Neuron (in vitro differentiated cells): ENCODE results near the gene FAM216B.
"Not testable (repeated sequence)": the region's sequence is repeated elsewhere in the genome, so short reads cannot be mapped to it uniquely, and the experiment has no call there.

Experiments
- H2AFZ ChIP-seq: one replicate; pipeline ENCODE4 v1.6.1; 2013; ENCODE audit warnings: low read depth, mild to moderate bottlenecking, inconsistent platforms, low read length, moderate library complexity
- H3K27me3 ChIP-seq: one replicate; pipeline ENCODE4 v1.6.1; 2013; ENCODE audit warnings: low read length; ENCODE audit not compliant: insufficient read depth
- H3K36me3 ChIP-seq: one replicate; pipeline ENCODE4 v1.6.1; 2013; ENCODE audit warnings: low read length; ENCODE audit not compliant: insufficient read depth
- H3K4me1 ChIP-seq: one replicate; pipeline ENCODE4 v1.6.1; 2013; ENCODE audit warnings: low read length; ENCODE audit not compliant: insufficient read depth
- H3K4me3 ChIP-seq: 2 replicates; pipeline ENCODE4 v1.5.1; 2013; ENCODE audit warnings: mild to moderate bottlenecking, low read length, moderate library complexity
- H3K9me3 ChIP-seq: one replicate; pipeline ENCODE4 v1.6.1; 2013; ENCODE audit warnings: low read length

The FAM216B gene

GRCh38 chr13:42757678-42758420, 23.5 kb upstream of the FAM216B start:
- H3K4me1 ChIP-seq: no peaks in the 10 kb centered on the region

GRCh38 chr13:42758515-42758914, 22.9 kb upstream of the FAM216B start:
- no peaks in the 10 kb centered on the region for H3K27me3 ChIP-seq
- H2AFZ ChIP-seq: no peak overlapping the region
- no peak overlapping the region for H3K4me3 ChIP-seq
- no peaks in the 10 kb centered on the region for H3K36me3 ChIP-seq
- H3K4me1 ChIP-seq: no peaks in the 10 kb centered on the region
- no peaks in the 10 kb centered on the region for H3K9me3 ChIP-seq

More at GRCh38 chr13:42757678-42758420, 23.5 kb upstream of the FAM216B start:
- Histone ChIP-seq H3K36me3 (no peaks in the 10 kb centered on the region), H3K27me3 (no peaks in the 10 kb centered on the region), H3K9me3 (no peaks in the 10 kb centered on the region), H3K4me3 (no peak overlapping the region), H2AFZ (no peak overlapping the region)

DNA sequence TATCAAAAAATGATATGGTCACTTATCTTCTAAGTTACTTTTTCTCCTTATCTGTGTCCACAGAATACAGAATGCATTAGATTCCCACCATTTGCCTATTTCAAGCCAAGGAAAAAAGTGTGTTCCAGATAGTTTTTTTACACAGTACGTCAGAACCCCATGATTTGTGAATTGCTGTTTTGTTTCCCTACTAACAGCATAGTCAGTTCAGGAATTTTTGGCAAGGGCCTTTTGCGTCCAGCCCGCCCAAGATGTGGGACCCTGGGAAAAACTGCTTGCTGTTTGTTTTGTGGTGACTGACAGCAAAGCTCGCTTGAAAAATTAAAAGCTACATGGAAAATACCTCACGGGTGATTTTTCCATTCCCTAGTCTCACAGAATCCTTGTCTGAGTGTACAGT, 20.4 kb upstream of the FAM216B start:
- no peaks in the 10 kb centered on the region for H3K9me3 ChIP-seq
- H3K4me1 ChIP-seq: no peaks in the 10 kb centered on the region
- no peak overlapping the region for H2AFZ ChIP-seq

DNA sequence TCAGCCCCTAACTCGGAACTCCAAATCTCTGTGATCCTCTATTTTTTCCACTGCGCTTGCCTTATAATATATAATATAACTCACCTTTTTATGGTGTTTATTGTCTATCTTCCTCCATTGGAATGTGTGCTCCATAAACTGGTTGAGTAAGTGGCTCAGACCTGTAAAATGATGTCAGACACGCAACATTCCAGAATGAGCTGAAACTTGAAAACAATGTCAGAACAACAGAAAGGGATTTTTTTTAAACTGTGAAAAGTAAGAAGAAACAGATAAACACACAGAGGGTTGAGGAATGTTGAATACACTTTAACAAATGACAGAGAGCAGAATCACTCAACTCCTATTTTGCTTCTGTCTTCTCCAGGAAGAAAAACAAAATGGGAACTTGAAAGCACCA, 19.1 kb upstream of the FAM216B start:
- Histone ChIP-seq H3K27me3 (no peaks in the 10 kb centered on the region), H3K9me3 (no peaks in the 10 kb centered on the region), H2AFZ (no peak overlapping the region), H3K4me1 (no peaks in the 10 kb centered on the region), H3K4me3 (no peak overlapping the region), H3K36me3 (no peaks in the 10 kb centered on the region)

More for the DNA sequence above, 20.4 kb upstream of the FAM216B start:
- Histone ChIP-seq H3K27me3 (no peaks in the 10 kb centered on the region), H3K4me3 (no peak overlapping the region), H3K36me3 (no peaks in the 10 kb centered on the region)

DNA sequence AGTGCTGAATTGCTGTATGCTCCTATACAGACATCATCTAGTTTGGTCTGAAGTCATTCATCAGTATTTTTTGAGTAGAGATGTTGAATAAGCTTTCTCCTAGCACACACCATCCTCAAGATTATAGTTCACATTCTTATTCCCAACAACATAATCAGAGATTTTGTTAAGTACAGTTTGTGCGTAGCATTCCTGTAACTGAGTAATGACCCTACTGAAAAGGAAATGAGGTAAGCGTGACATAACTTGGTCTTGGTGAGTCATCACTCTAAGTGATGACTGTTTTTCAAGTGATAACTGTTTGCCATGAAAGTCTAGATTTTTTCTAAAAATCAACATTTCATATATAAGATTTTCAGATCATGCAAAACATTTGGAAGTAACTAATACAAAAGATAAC, 18.5 kb upstream of the FAM216B start:
- Histone ChIP-seq H3K36me3 (no peaks in the 10 kb centered on the region), H3K9me3 (no peaks in the 10 kb centered on the region), H3K4me3 (no peak overlapping the region), H3K4me1 (no peaks in the 10 kb centered on the region), H2AFZ (no peak overlapping the region), H3K27me3 (no peaks in the 10 kb centered on the region)

- no peaks in the 10 kb centered on the region for H3K4me1 ChIP-seq
- H3K36me3 ChIP-seq: no peaks in the 10 kb centered on the region
- H3K9me3 ChIP-seq: no peaks in the 10 kb centered on the region
- no peak overlapping the region for H2AFZ ChIP-seq
- no peaks in the 10 kb centered on the region for H3K27me3 ChIP-seq
- no peak overlapping the region for H3K4me3 ChIP-seq
Measured at GRCh38 chr13:42766016-42766415, 15.4 kb upstream of the FAM216B start.

DNA sequence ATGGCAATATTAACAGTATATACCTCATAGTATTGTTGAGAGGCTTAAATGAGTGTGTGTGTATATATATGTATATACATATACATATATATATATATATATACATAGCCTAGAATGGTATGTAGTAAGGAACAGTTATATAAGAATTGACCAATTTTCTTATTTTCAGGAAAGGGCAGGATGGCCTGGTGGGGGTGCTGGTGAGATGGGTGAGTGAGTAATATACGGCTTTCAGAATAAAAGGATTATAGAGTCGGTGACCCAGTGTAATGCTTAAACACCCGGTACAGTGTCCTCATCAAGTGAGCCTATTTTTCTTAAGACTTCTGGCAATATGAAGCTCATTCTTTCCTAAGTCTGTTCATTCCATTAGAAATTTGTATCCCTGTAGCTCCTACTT, 11.7 kb upstream of the FAM216B start:
- no peaks in the 10 kb centered on the region for H3K9me3 ChIP-seq

DNA sequence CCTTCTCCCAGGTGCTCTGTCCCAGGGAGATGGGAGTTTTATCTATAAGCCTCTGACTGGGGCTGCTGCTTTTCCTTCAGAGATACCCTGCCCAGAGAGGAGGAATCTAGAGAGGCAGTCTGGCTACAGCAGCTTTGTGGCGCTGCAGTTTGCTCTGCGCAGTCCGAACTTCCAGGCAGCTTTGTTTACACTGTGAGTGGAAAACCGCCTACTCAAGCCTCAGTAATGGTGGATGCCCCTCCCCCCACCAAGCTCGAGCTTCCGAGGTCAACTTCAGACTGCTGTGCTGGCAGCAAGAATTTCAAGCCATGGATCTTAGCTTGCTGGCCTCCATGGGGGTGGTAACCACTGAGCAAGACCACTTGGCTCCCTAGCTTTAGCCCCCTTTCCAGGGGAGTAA, 4.8 kb upstream of the FAM216B start:
- H3K4me1 ChIP-seq, H3K27me3 ChIP-seq, H3K4me3 ChIP-seq, H2AFZ ChIP-seq, H3K36me3 ChIP-seq, H3K9me3 ChIP-seq: not testable (repeated sequence)

More for the DNA sequence above, 11.7 kb upstream of the FAM216B start:
- Histone ChIP-seq H3K36me3 (no peaks in the 10 kb centered on the region), H3K4me3 (no peak overlapping the region), H2AFZ (no peak overlapping the region), H3K27me3 (no peaks in the 10 kb centered on the region), H3K4me1 (no peaks in the 10 kb centered on the region)

- no peaks in the 10 kb centered on the region for H3K4me1 ChIP-seq
- no peaks in the 10 kb centered on the region for H3K9me3 ChIP-seq
- H2AFZ ChIP-seq: no peak overlapping the region
- no peaks in the 10 kb centered on the region for H3K27me3 ChIP-seq
- H3K4me3 ChIP-seq: no peak overlapping the region
- H3K36me3 ChIP-seq: no peaks in the 10 kb centered on the region
Measured at GRCh38 chr13:42777467-42777866, 3.9 kb upstream of the FAM216B start.

DNA sequence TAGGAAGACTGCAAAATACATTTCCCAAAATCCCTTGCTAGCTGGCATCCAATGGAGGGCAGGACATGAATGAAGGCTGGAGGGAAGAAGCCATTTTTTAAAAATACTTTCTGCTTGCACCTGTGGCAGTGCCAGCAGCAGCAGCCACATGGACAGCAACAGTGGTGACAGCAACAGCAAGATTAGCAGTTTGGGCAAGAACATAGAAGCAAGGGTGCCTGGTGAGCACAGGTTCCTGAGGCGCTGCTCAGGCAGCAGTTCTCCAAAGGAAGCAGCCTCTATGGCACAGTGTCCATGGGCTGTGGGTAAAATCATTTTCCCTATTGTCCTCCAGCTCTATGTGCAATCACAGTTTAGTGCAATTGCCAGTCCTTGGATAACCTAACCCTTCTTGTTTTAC, 1.3 kb upstream of the FAM216B start:
- Histone ChIP-seq H2AFZ (no peak overlapping the region), H3K4me3 (no peak overlapping the region), H3K27me3 (no peaks in the 10 kb centered on the region), H3K36me3 (no peaks in the 10 kb centered on the region), H3K9me3 (no peaks in the 10 kb centered on the region), H3K4me1 (no peaks in the 10 kb centered on the region)

DNA sequence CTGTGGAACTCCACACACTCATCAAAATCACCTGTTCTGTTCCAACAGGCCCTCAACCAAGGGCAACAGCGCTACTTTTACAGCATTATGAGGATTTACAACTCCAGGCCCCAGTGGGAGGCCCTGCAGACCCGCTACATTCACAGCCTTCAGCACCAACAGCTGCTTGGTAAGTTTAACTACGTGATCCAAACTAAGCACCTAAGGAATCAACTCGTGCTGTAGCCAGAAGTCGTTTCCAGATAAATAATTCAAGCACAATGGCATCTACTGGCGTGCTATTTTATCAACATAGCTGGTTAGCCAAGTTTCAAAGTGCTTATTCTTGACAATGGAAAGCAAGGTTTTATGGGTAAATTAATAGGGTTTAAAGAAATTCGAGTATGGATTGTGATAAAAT, 5.3 kb downstream of the FAM216B start:
- no peaks in the 10 kb centered on the region for H3K36me3 ChIP-seq
- no peaks in the 10 kb centered on the region for H3K27me3 ChIP-seq
- H3K9me3 ChIP-seq: no peaks in the 10 kb centered on the region
- H3K4me3 ChIP-seq: no peak overlapping the region
- H2AFZ ChIP-seq: no peak overlapping the region
- H3K4me1 ChIP-seq: no peaks in the 10 kb centered on the region

GRCh38 chr13:42788601-42789000, 7.2 kb downstream of the FAM216B start:
- no peaks in the 10 kb centered on the region for H3K4me1 ChIP-seq
- no peaks in the 10 kb centered on the region for H3K27me3 ChIP-seq
- H3K9me3 ChIP-seq: no peaks in the 10 kb centered on the region
- no peak overlapping the region for H2AFZ ChIP-seq
- no peaks in the 10 kb centered on the region for H3K36me3 ChIP-seq
- H3K4me3 ChIP-seq: no peak overlapping the region

DNA sequence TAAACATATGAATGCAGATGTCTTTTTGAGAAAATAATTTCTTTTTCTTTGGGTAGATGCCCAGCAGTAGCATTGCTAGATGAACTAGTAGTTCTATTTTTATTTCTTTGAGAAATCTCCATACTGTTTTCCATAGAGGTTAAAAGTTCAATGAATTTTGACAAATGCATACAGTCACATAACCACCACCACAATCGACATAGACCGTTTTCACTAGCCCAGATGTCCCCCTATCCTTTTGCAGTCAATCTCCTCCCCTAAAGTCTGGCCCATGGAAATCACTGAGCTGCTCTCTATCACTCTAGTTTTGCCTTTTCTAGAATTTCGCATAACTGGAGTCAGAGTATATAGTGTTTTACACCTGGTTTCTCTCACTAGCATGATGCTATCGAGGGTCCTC, 10.8 kb downstream of the FAM216B start:
- no peak overlapping the region for H3K4me3 ChIP-seq
- H3K27me3 ChIP-seq: no peaks in the 10 kb centered on the region
- H2AFZ ChIP-seq: no peak overlapping the region
- H3K4me1 ChIP-seq: no peaks in the 10 kb centered on the region
- no peaks in the 10 kb centered on the region for H3K9me3 ChIP-seq
- H3K36me3 ChIP-seq: no peaks in the 10 kb centered on the region
